Kidney (tissue), 14 donors: Measurements from ENCODE around the gene RRAS2. TPM values are rescaled to one million over a fixed set of nuclear protein-coding genes. Genes with fewer than 3 reads are reported as not detected.

Experiments used
- DNase-seq, 5 donors: peaks; one replicate each; pipeline ENCODE4 v3.0.0-alpha.2; 2013 to 2020
- FAIRE-seq: peaks from 2 replicates; lab custom pipeline; 2012; peaks lifted over from hg19 to GRCh38; lab: Jason Lieb, UNC
- H3K27ac ChIP-seq, 2 donors: one replicate each; pipeline ENCODE4 v1.7.0; 2013; ENCODE audit warnings: low read depth in 2 of 2, low read length in 2 of 2, inconsistent platforms in 1 of 2
- H3K27me3 ChIP-seq: one replicate; pipeline ENCODE4 v1.7.1; 2013; ENCODE audit warnings: low read length, inconsistent platforms; ENCODE audit not compliant: control insufficient read depth, insufficient read depth
- H3K36me3 ChIP-seq, 3 donors: one replicate each; pipeline versions ENCODE4 v1.7.0 to v1.7.1; 2013; ENCODE audit warnings: low read length in 3 of 3, control low read depth in 1 of 3, inconsistent platforms in 1 of 3; ENCODE audit not compliant: insufficient read depth in 3 of 3, control insufficient read depth in 2 of 3
- H3K4me1 ChIP-seq, 3 donors: one replicate each; pipeline versions ENCODE4 v1.7.0 to v1.7.1; 2013; ENCODE audit warnings: low read length in 3 of 3, inconsistent platforms in 1 of 3, low read depth in 1 of 3; ENCODE audit not compliant: control insufficient read depth in 2 of 3, insufficient read depth in 2 of 3
- H3K4me3 ChIP-seq, 3 donors: one replicate each; pipeline versions ENCODE4 v1.7.0 to v1.8.1; 2013; ENCODE audit warnings: low read length in 3 of 3, control low read depth in 1 of 3, inconsistent platforms in 1 of 3
- H3K9ac ChIP-seq, 3 donors: one replicate each; pipeline versions ENCODE4 v1.7.0 to v1.7.1; 2013; ENCODE audit warnings: low read length in 3 of 3, control low read depth in 1 of 3, inconsistent platforms in 1 of 3
- H3K9me3 ChIP-seq, 3 donors: one replicate each; pipeline versions ENCODE4 v1.7.0 to v1.7.1; 2013; ENCODE audit warnings: low read length in 3 of 3, control low read depth in 1 of 3, inconsistent platforms in 1 of 3; ENCODE audit not compliant: control insufficient read depth in 2 of 3, insufficient read depth in 1 of 3
- CTCF ChIP-seq: IDR thresholded peaks from 3 replicates; pipeline ENCODE4 v1.5.1; 2012; ENCODE audit warnings: mild to moderate bottlenecking, moderate library complexity, borderline replicate concordance; ENCODE audit not compliant: insufficient read depth; ENCODE audit errors: extremely low read depth
- intact Hi-C: fragments of 100-400 bp; cut with DNase I; formaldehyde crosslinking; loops from one replicate; pipeline ENCODE4 v1.11.1; 2022
- polyA plus RNA-seq: library from polyadenylated mRNA; stranded (reverse); fragments of 350-450 nt; fragmentation: Illumina TruSeq; extraction: RNeasy Lipid Tissue Mini Kit (QIAGEN cat#74804); gene quantifications from one replicate; pipeline ENCODE4 v1.2.3, GENCODE V29; 2014; ENCODE audit warnings: low read depth, low replicate concordance; ENCODE audit not compliant: insufficient read depth
- total RNA-seq: library from RNA; stranded (reverse); fragmentation: NEBNext Ultra II Directional; extraction: Animal tissue kit (Norgen Biotek cat#: 25700); gene quantifications from one replicate; pipeline ENCODE4 v1.2.1, GENCODE V29; 2021
- donor health status: control.
- donor health status: control.
- donor health status: control.
- donor health status: control.
- donor health status: control.
- donor health status: DM: yes; HTN: yes; CAD: no.
- donor health status: Normal renal cell carcinoma (clear cell type).

The RRAS2 gene
- total and polyA plus RNA-seq, 2 donors from 2014 or later: 23.3 to 33.2 TPM

- Histone ChIP-seq H3K27ac (no peak overlapping the region), H3K4me3 (no peak overlapping the region), H3K27me3 (no peaks in the 10 kb centered on the region), H3K36me3 (no peaks in the 10 kb centered on the region), H3K4me1 (peaks cover 0 to 11% (median 0%) of the 10 kb centered on the region in 3 donors), H3K9ac (no peak overlapping the region), H3K9me3 (no peaks in the 10 kb centered on the region)
- no peak for TF ChIP-seq CTCF
- FAIRE-seq (no peak), DNase-seq (no peak)
- intact Hi-C loops: no loop called here
These were observed 46.1 kb downstream of the RRAS2 start for GRCh38 chr11:14312736-14313438.

- no peak overlapping the region for H3K9ac ChIP-seq
- H3K9me3 ChIP-seq: no peaks in the 10 kb centered on the region
- intact Hi-C loops: no loop called here
- peaks cover 0 to 11% (median 0%) of the 10 kb centered on the region in 3 donors for H3K4me1 ChIP-seq
- H3K27me3 ChIP-seq: no peaks in the 10 kb centered on the region
- no peak for DNase-seq
- no peak for FAIRE-seq
- H3K4me3 ChIP-seq: no peak overlapping the region
- no peak overlapping the region for H3K27ac ChIP-seq
- no peaks in the 10 kb centered on the region for H3K36me3 ChIP-seq
- no peak for TF ChIP-seq CTCF
These were observed 48.3 kb downstream of the RRAS2 start for GRCh38 chr11:14310679-14311078.

GRCh38 chr11:14309425-14310192, 49.4 kb downstream of the RRAS2 start:
- H3K9ac ChIP-seq: no peak overlapping the region
- no peaks in the 10 kb centered on the region for H3K27me3 ChIP-seq
- H3K9me3 ChIP-seq: no peaks in the 10 kb centered on the region
- H3K4me3 ChIP-seq: no peak overlapping the region
- intact Hi-C loops: no loop called here
- FAIRE-seq (no peak), DNase-seq (peak in 2 of 5 donors; percentile 47 to 52)
- no peak for TF ChIP-seq CTCF
- H3K27ac ChIP-seq: no peak overlapping the region
- H3K4me1 ChIP-seq: peaks cover 0 to 11% (median 1%) of the 10 kb centered on the region in 3 donors
- H3K36me3 ChIP-seq: no peaks in the 10 kb centered on the region
